Subcutaneous preadipocyte (primary cell): ENCODE results near the gene CREB3L1. TPM values are rescaled to one million over a fixed set of nuclear protein-coding genes. Genes with fewer than 3 reads are reported as not detected.

Experiments
- total RNA-seq: library from RNA; depleted of rRNA; stranded (reverse); fragments of >200 nt; gene quantifications from 2 replicates; pipeline ENCODE4 v1.2.3, GENCODE V29; 2012

CREB3L1 gene
- total RNA-seq = 14.5 and 15.1 TPM in 2 replicates

DNA sequence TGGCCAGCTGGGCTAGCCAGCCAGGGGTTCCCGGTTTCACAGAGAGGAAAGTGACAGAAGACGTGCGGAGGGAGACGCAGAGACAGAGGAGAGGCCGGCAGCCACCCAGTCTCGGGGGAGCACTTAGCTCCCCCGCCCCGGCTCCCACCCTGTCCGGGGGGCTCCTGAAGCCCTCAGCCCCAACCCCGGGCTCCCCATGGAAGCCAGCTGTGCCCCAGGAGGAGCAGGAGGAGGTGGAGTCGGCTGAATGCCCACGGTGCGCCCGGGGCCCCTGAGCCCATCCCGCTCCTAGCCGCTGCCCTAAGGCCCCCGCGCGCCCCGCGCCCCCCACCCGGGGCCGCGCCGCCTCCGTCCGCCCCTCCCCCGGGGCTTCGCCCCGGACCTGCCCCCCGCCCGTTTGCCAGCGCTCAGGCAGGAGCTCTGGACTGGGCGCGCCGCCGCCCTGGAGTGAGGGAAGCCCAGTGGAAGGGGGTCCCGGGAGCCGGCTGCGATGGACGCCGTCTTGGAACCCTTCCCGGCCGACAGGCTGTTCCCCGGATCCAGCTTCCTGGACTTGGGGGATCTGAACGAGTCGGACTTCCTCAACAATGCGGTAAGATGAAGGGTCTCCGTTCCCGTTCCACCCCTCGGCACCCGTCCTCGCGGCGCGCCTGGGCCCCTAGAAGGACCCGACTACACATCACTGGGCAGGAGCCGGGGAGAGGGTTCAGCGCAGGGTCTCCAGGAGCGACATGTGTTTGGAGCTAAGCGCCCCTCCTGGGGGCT is at the start of gene CREB3L1:
Gene CREB3L1, plus strand, starts transcription at position 41 of the 765 bp plus-strand sequence. Its CDS starts 450 bp downstream, at position 491.

GRCh38 chr11:46346886-46347636 is 69.6 kb downstream of the CREB3L1 start, which contains the start of gene DGKZ:
DGKZ (plus strand) TSS chr11:46347463; CDS start chr11:46347660, 197 bp downstream.

Other genes with a start within 250 kb of the CREB3L1 start
- 10.7 and 14.5 TPM in 2 replicates for gene PHF21A, start 156.2 kb upstream of the CREB3L1 start, total RNA-seq
- gene DGKZ, start 69.8 kb downstream of the CREB3L1 start, total RNA-seq = 43.4 and 59.2 TPM in 2 replicates
- gene MDK, start 104.0 kb downstream of the CREB3L1 start, total RNA-seq = 2.5 and 5.1 TPM in 2 replicates
- gene CHRM4, start 114.1 kb downstream of the CREB3L1 start, total RNA-seq = under 0.01 TPM in 1 of 2 replicates, not detected in the other